ENCODE measurements around the gene PLCB4.

PLCB4 gene

DNA sequence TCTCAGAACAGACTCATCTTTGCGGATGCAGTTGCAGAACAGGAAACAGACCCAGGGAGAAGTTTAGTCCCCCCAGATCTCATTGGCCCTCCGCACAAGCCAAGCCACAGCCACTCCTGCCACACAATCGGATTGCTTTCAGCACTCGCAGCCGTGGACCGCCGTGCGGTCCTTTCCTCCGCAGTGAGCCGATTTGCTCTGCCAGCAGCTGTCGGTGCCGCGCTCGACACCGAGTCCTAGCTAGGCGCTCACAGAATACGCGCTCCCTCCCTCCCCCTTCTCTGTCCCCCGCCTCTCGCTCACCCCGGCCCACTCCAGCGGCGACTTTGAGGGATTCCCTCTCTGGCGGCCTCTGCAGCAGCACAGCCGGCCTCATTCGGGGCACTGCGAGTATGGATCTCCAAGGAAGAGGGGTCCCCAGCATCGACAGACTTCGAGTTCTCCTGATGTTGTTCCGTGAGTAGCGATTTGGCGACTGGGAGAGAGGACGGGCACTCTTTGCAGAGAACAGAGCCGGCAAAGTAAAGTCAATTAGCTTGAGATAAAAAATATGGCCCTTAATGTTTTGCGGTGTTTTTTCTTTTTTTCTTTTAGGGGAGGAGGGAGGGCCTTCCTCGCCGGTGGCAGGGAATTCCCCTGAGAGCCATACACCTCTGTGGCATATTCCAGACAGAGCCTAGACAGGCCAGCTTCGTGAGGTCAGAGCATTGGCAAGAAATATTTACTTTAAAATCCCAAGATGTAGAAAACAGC, 445.8 kb downstream of the PLCB4 start, which contains the start of gene LAMP5:
Gene LAMP5, plus strand, starts transcription at position 130 of the 753 bp plus-strand sequence. Its CDS starts 263 bp downstream, at position 393.
- no peak within 1 kb of the TSS for H2BK120ac ChIP-seq (ENCODE audit: low read depth, low read length)
- no peak within 1 kb of the TSS for H2BK5ac ChIP-seq (ENCODE audit: low read length)
- peaks cover 13 to 23% of the 10 kb centered on the region in 2 donors for H3K4me1 ChIP-seq (ENCODE audit: control insufficient read depth in 2 of 2, insufficient read depth in 1 of 2, low read depth in 1 of 2, low read length in 2 of 2)
- WGBS, 2 donors (ENCODE audit: extremely low coverage in 2 of 2, insufficient read length in 2 of 2, insufficient replicate concordance in 1 of 2): no CpG with 5 or more reads among the region's 38 CpGs
- H3K79me1 ChIP-seq (ENCODE audit: low read depth, low read length): no peaks in the 10 kb centered on the region
- peaks cover 0 to 95% (median 37%) of the 10 kb centered on the region in 3 experiments for H3K27me3 ChIP-seq (ENCODE audit: control insufficient read depth in 3 of 3, insufficient read depth in 3 of 3, low read depth in 1 of 3, low read length in 3 of 3)
- no peaks in the 10 kb centered on the region for H3K36me3 ChIP-seq (replicated peaks in 1 of 2; ENCODE audit: control insufficient read depth in 2 of 2, insufficient read depth in 2 of 2, low read length in 2 of 2)
- peak within 1 kb of the TSS; percentile 84 for H3K18ac ChIP-seq (ENCODE audit: low read length)
- H2BK15ac ChIP-seq (ENCODE audit: low read length): peak within 1 kb of the TSS; percentile 3
- peak within 1 kb of the TSS; percentile 14 for H2BK12ac ChIP-seq (ENCODE audit: low read length)
- DNase-seq (ENCODE audit: low spot score): peak; percentile 72
- no peak within 1 kb of the TSS for H4K91ac ChIP-seq (ENCODE audit: low read depth, low read length, poor library complexity)
- H3K4ac ChIP-seq (ENCODE audit: low read length): no peak within 1 kb of the TSS
- peak within 1 kb of the TSS; percentile 44 for H3K9ac ChIP-seq (ENCODE audit: low read depth, low read length, poor library complexity)
- peak within 1 kb of the TSS; percentile 90 for H3K4me2 ChIP-seq (ENCODE audit: insufficient read depth, low read length, poor library complexity, severe bottlenecking)
- H3K4me3 ChIP-seq (ENCODE audit: low read length in 2 of 2): peak within 1 kb of the TSS; percentile 27 to 69
- no peak within 1 kb of the TSS for H2AK5ac ChIP-seq (ENCODE audit: low read depth, low read length)
- no peak within 1 kb of the TSS for H3K27ac ChIP-seq (replicated peaks; ENCODE audit: low read length)
- no peak within 1 kb of the TSS for H3K23ac ChIP-seq (ENCODE audit: low read depth, low read length, poor library complexity)
- no peak within 1 kb of the TSS for H3K14ac ChIP-seq (ENCODE audit: low read length)
- no peaks in the 10 kb centered on the region for H3K9me3 ChIP-seq (replicated peaks in 1 of 2; ENCODE audit: control insufficient read depth in 2 of 2, insufficient read depth in 1 of 2, low read depth in 1 of 2, low read length in 2 of 2)
- H2AFZ ChIP-seq (ENCODE audit: low read length): peak within 1 kb of the TSS; percentile 80
- H4K8ac ChIP-seq (ENCODE audit: low read depth, low read length): no peak within 1 kb of the TSS

- H3K4ac ChIP-seq (ENCODE audit: low read length): no peak overlapping the region
- peak overlapping the region; percentile 3 for H2BK15ac ChIP-seq (ENCODE audit: low read length)
- H2BK120ac ChIP-seq (ENCODE audit: low read depth, low read length): no peak overlapping the region
- WGBS, 2 donors (ENCODE audit: extremely low coverage in 2 of 2, insufficient read length in 2 of 2, insufficient replicate concordance in 1 of 2): no CpG with 5 or more reads among the region's 13 CpGs
- H3K36me3 ChIP-seq (replicated peaks in 1 of 2; ENCODE audit: control insufficient read depth in 2 of 2, insufficient read depth in 2 of 2, low read length in 2 of 2): no peaks in the 10 kb centered on the region
- H3K14ac ChIP-seq (ENCODE audit: low read length): no peak overlapping the region
- no peak overlapping the region for H4K91ac ChIP-seq (ENCODE audit: low read depth, low read length, poor library complexity)
- peak overlapping the region; percentile 14 for H2BK12ac ChIP-seq (ENCODE audit: low read length)
- H3K4me1 ChIP-seq (ENCODE audit: control insufficient read depth in 2 of 2, insufficient read depth in 1 of 2, low read depth in 1 of 2, low read length in 2 of 2): peaks cover 13 to 23% of the 10 kb centered on the region in 2 donors
- H3K4me3 ChIP-seq (ENCODE audit: low read length in 2 of 2): peak overlapping the region in 1 of 2 donors; percentile 12
- peak overlapping the region; percentile 90 for H3K4me2 ChIP-seq (ENCODE audit: insufficient read depth, low read length, poor library complexity, severe bottlenecking)
- no peaks in the 10 kb centered on the region for H3K9me3 ChIP-seq (replicated peaks in 1 of 2; ENCODE audit: control insufficient read depth in 2 of 2, insufficient read depth in 1 of 2, low read depth in 1 of 2, low read length in 2 of 2)
- peak overlapping the region; percentile 76 for H2AFZ ChIP-seq (ENCODE audit: low read length)
- no peak overlapping the region for H3K9ac ChIP-seq (ENCODE audit: low read depth, low read length, poor library complexity)
- no peak overlapping the region for H2AK5ac ChIP-seq (ENCODE audit: low read depth, low read length)
- H3K18ac ChIP-seq (ENCODE audit: low read length): no peak overlapping the region
- H3K79me1 ChIP-seq (ENCODE audit: low read depth, low read length): no peaks in the 10 kb centered on the region
- H3K27ac ChIP-seq (replicated peaks; ENCODE audit: low read length): no peak overlapping the region
- H3K27me3 ChIP-seq (ENCODE audit: control insufficient read depth in 3 of 3, insufficient read depth in 3 of 3, low read depth in 1 of 3, low read length in 3 of 3): peaks cover 0 to 94% (median 32%) of the 10 kb centered on the region in 3 experiments
- no peak for DNase-seq (ENCODE audit: low spot score)
- no peak overlapping the region for H4K8ac ChIP-seq (ENCODE audit: low read depth, low read length)
- H2BK5ac ChIP-seq (ENCODE audit: low read length): no peak overlapping the region
- H3K23ac ChIP-seq (ENCODE audit: low read depth, low read length, poor library complexity): no peak overlapping the region
Measured at GRCh38 chr20:9515214-9515585, 446.3 kb downstream of the PLCB4 start.

DNA sequence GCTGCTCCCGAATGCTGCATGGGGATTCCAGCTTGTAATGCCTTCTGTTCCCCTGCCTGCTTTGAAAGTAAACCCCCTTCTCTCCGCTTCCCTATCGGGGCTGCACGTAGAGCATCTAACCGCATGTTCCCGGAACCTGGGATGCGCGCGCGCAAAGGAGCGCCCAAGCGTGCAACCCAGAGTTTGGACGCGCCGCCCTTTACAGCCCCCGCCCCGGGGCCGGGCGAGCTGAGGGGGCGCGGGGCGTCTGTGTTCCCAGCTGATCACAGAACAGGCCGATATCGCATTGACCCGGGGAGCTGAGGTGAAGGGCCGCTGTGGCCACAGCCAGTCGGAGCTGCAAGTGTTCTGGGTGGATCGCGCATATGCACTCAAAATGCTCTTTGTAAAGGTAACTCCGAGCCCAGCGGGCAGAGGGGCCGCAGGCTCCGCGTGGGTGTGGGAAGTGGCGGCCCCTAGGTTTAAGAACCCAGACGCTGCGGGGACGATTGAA, 446.9 kb downstream of the PLCB4 start:
- Histone ChIP-seq H3K9me3 (replicated peaks in 1 of 2; ENCODE audit: control insufficient read depth in 2 of 2, insufficient read depth in 1 of 2, low read depth in 1 of 2, low read length in 2 of 2) (no peaks in the 10 kb centered on the region), H2AK5ac (ENCODE audit: low read depth, low read length) (no peak overlapping the region), H3K9ac (ENCODE audit: low read depth, low read length, poor library complexity) (no peak overlapping the region), H4K8ac (ENCODE audit: low read depth, low read length) (no peak overlapping the region), H3K36me3 (replicated peaks in 1 of 2; ENCODE audit: control insufficient read depth in 2 of 2, insufficient read depth in 2 of 2, low read length in 2 of 2) (no peaks in the 10 kb centered on the region), H2BK12ac (ENCODE audit: low read length) (peak overlapping the region; percentile 14), H3K27ac (replicated peaks; ENCODE audit: low read length) (no peak overlapping the region), H3K23ac (ENCODE audit: low read depth, low read length, poor library complexity) (peak overlapping the region; percentile 26), H3K18ac (ENCODE audit: low read length) (peak overlapping the region; percentile 90), H2BK15ac (ENCODE audit: low read length) (peak overlapping the region; percentile 3), H3K4me3 (ENCODE audit: low read length in 2 of 2) (peak overlapping the region in 1 of 2 donors; percentile 71), H3K27me3 (ENCODE audit: control insufficient read depth in 3 of 3, insufficient read depth in 3 of 3, low read depth in 1 of 3, low read length in 3 of 3) (peaks cover 0 to 94% (median 27%) of the 10 kb centered on the region in 3 experiments), H3K4ac (ENCODE audit: low read length) (no peak overlapping the region), H4K91ac (ENCODE audit: low read depth, low read length, poor library complexity) (no peak overlapping the region), H3K4me2 (ENCODE audit: insufficient read depth, low read length, poor library complexity, severe bottlenecking) (peak overlapping the region; percentile 59), H2BK5ac (ENCODE audit: low read length) (no peak overlapping the region), H2BK120ac (ENCODE audit: low read depth, low read length) (peak overlapping the region; percentile 52), H3K79me1 (ENCODE audit: low read depth, low read length) (no peaks in the 10 kb centered on the region), H3K14ac (ENCODE audit: low read length) (no peak overlapping the region), H3K4me1 (ENCODE audit: control insufficient read depth in 2 of 2, insufficient read depth in 1 of 2, low read depth in 1 of 2, low read length in 2 of 2) (peaks cover 13 to 29% of the 10 kb centered on the region in 2 donors), H2AFZ (ENCODE audit: low read length) (peak overlapping the region; percentile 76)
- WGBS, 2 donors (ENCODE audit: extremely low coverage in 2 of 2, insufficient read length in 2 of 2, insufficient replicate concordance in 1 of 2): no CpG with 5 or more reads among the region's 38 CpGs
- no peak for DNase-seq (ENCODE audit: low spot score)

GRCh38 chr20:9516234-9516871, 447.5 kb downstream of the PLCB4 start:
- H2BK12ac ChIP-seq (ENCODE audit: low read length): peak overlapping the region; percentile 14
- no peak for DNase-seq (ENCODE audit: low spot score)
- no peak overlapping the region for H3K14ac ChIP-seq (ENCODE audit: low read length)
- no peak overlapping the region for H2AK5ac ChIP-seq (ENCODE audit: low read depth, low read length)
- no CpG with 5 or more reads among the region's 28 CpGs for WGBS, 2 donors (ENCODE audit: extremely low coverage in 2 of 2, insufficient read length in 2 of 2, insufficient replicate concordance in 1 of 2)
- no peaks in the 10 kb centered on the region for H3K9me3 ChIP-seq (replicated peaks in 1 of 2; ENCODE audit: control insufficient read depth in 2 of 2, insufficient read depth in 1 of 2, low read depth in 1 of 2, low read length in 2 of 2)
- H2AFZ ChIP-seq (ENCODE audit: low read length): peak overlapping the region; percentile 76
- no peaks in the 10 kb centered on the region for H3K79me1 ChIP-seq (ENCODE audit: low read depth, low read length)
- H4K91ac ChIP-seq (ENCODE audit: low read depth, low read length, poor library complexity): no peak overlapping the region
- H3K27ac ChIP-seq (replicated peaks; ENCODE audit: low read length): no peak overlapping the region
- peak overlapping the region; percentile 26 for H3K23ac ChIP-seq (ENCODE audit: low read depth, low read length, poor library complexity)
- H3K27me3 ChIP-seq (ENCODE audit: control insufficient read depth in 3 of 3, insufficient read depth in 3 of 3, low read depth in 1 of 3, low read length in 3 of 3): peaks cover 0 to 94% (median 26%) of the 10 kb centered on the region in 3 experiments
- peak overlapping the region; percentile 90 for H3K18ac ChIP-seq (ENCODE audit: low read length)
- H2BK120ac ChIP-seq (ENCODE audit: low read depth, low read length): peak overlapping the region; percentile 52
- H3K4me1 ChIP-seq (ENCODE audit: control insufficient read depth in 2 of 2, insufficient read depth in 1 of 2, low read depth in 1 of 2, low read length in 2 of 2): peaks cover 13 to 33% of the 10 kb centered on the region in 2 donors
- peak overlapping the region; percentile 3 for H2BK15ac ChIP-seq (ENCODE audit: low read length)
- H3K4ac ChIP-seq (ENCODE audit: low read length): no peak overlapping the region
- H3K4me3 ChIP-seq (ENCODE audit: low read length in 2 of 2): peak overlapping the region in 1 of 2 donors; percentile 71
- peak overlapping the region; percentile 59 for H3K4me2 ChIP-seq (ENCODE audit: insufficient read depth, low read length, poor library complexity, severe bottlenecking)
- H3K36me3 ChIP-seq (replicated peaks in 1 of 2; ENCODE audit: control insufficient read depth in 2 of 2, insufficient read depth in 2 of 2, low read length in 2 of 2): no peaks in the 10 kb centered on the region
- no peak overlapping the region for H4K8ac ChIP-seq (ENCODE audit: low read depth, low read length)
- no peak overlapping the region for H2BK5ac ChIP-seq (ENCODE audit: low read length)
- no peak overlapping the region for H3K9ac ChIP-seq (ENCODE audit: low read depth, low read length, poor library complexity)
